GM18907 (cell line): ENCODE results near the gene AP4M1.

Experiments
- ATAC-seq: cut with Tn5 transposase; IDR thresholded peaks from one replicate; pipeline ENCODE4 v1.9.1; 2021; ENCODE audit warnings: mild to moderate bottlenecking, moderate library complexity; ENCODE audit not compliant: unreplicated experiment

AP4M1 gene

GRCh38 chr7:100107125-100107737 is 5.8 kb downstream of the AP4M1 start:
- no peak for ATAC-seq

DNA sequence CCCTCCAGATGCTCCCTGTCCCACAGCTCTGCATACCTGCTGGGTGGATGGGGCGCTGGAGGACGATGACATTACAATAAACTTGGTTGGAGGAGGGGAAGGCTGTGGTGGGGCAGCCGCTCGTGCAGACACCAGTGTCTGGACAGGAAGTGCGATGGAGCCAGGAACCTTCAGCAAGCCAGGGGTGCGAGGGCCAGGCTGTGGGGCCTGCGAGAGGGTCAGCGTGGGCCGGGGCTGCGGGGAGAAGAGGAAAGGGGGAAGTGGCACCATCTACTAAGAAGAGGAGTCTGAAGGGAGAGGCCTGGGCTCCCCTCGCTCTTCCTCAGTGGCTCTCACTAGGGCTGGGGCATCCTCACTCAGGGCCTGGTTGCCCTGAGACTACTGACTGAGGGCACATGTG is 6.4 kb downstream of the AP4M1 start:
- ATAC-seq = no peak

DNA sequence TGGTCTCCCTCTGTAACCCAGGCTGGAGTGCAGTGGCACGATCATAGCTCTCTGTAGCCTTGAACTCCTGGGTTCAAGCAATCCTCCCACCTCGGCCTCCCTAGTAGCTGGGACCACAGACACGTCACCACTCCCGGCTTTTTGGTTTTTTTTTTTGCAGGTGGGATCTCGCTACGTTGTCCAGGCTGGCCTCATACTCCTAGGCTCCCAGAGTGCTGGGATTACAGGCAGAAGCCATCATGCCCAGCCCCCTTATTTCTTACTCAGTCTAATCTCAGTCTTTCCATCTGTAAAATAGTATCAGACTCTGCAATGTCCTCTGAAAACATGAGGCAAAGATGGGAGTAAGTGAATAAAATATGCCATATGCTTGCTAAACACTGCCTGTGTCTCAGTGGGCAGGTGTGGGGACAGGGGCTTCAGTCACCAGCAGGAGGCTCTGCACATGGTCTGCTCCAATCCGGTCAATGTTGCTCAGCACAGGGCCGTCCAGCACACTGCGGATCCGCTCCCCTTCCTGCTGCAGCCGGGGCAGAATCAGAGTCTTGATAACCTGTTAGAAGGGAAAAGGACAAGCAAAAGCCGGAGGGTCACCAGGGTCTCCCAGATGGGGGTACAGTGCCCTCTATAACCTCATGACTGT is 8.2 kb downstream of the AP4M1 start:
- no peak for ATAC-seq

- no peak for ATAC-seq
Measured at GRCh38 chr7:100111156-100111555, 9.7 kb downstream of the AP4M1 start.

DNA sequence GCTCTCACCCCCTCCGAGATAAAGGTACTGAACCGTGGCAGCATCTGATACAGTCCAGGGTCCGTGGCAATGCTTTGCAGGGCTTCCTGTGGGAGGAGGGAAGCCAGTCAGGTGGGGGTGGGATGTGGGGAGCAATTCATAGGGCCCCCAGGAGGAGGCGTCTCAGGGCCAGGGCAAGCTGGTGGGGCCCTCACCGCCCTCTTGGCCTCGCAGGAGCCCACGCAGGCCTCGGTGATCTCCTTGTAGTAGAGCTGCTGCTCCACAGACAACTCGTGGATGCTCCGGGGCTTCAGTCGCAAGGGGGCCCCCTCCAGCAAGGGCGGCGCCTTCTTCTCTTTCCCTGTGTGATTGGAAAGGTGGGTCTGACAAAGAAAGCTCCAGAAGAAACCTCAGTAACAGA is 10.5 kb downstream of the AP4M1 start:
- no peak for ATAC-seq

GRCh38 chr7:100115026-100115425 is 13.6 kb downstream of the AP4M1 start:
- no peak for ATAC-seq

DNA sequence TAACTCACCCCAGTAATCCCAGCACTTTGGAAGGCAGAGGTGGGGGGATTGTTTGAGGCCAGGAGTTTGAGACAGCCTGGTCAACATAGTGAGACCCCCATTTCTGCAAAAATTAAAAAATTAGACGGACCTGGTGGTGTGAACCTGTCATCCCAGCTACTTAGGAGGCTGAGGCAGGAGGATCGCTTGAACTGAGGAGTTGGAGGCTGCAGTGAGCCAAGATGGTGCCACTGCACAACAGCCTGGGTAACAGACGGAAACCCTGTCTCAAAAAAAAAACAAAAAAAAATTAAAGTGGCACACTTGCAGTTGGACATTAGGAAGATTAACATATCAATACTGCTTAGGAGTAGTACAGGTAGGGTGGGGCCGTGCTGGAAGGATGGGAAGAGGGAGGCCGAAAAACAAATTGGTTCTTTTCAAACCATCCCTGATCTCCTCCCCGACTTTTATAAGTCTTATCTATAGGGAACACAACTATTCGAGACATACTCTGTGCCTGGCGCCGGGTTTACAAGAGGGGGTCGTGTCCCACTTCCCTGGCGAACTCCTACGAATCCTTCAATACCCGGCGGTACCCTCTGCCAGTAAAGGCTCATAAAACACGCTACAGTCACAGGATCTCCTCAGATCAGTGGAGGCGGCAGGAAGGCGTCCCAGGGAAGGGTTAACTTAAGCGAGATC is 17.1 kb downstream of the AP4M1 start:
- ATAC-seq = no peak

DNA sequence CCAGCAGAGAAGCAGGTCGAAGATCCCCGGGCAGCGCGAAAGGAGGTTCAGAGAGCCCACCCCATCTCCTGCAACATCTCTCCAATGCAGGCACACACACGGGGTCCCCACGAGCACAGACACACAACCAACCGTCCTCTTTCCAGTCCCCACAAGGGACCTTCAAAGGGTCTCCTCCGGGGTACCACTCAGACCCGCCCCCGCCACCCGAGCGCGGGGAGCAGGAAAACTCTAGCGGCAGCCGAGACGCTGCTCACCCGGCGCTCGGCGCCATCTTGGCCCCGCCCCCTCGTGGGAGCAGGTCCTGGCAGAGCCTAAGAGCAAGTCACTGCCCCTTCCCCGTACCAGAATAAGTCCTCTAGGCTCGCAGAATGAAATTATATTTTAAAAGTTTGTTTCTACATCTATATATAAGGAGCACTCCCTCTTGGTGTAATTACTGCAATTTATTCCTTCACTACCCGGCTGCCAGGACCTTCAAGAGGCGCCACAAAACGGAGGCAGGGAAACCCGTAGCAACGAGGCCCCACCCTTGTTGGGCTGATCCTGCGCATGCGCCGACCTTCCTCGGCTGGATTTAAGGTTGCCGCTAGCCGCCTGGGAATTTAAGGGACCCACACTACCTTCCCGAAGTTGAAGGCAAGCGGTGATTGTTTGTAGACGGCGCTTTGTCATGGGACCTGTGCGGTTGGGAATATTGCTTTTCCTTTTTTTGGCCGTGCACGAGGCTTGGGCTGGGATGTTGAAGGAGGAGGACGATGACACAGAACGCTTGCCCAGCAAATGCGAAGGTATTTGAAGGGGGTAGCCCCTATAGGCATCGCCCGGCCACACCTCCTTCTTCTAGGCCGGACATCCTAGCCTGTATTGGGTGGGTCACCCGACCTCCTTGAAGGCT is 17.9 kb downstream of the AP4M1 start, which contains the start of the genes CNPY4 and TAF6:
CNPY4 (plus strand) TSS at position 563 of the 898 bp plus-strand sequence; CDS start at position 674, 111 bp downstream.
TAF6 (minus strand) TSS at position 287 of the 898 bp plus-strand sequence. CDS start 5,149 bp downstream, outside the sequence.
- ATAC-seq = peak; percentile 72

GRCh38 chr7:100119970-100120732 is 18.7 kb downstream of the AP4M1 start:
- peak; percentile 33 for ATAC-seq

GRCh38 chr7:100120733-100121036 is 19.2 kb downstream of the AP4M1 start:
- ATAC-seq = no peak

- ATAC-seq = no peak
Measured at GRCh38 chr7:100122067-100122466, 20.6 kb downstream of the AP4M1 start.

GRCh38 chr7:100122568-100122967 is 21.1 kb downstream of the AP4M1 start:
- ATAC-seq = no peak

- ATAC-seq = no peak
Measured at GRCh38 chr7:100124301-100125230, 23.1 kb downstream of the AP4M1 start.

GRCh38 chr7:100126239-100126930 is 24.9 kb downstream of the AP4M1 start:
- ATAC-seq = peak; percentile 28

DNA sequence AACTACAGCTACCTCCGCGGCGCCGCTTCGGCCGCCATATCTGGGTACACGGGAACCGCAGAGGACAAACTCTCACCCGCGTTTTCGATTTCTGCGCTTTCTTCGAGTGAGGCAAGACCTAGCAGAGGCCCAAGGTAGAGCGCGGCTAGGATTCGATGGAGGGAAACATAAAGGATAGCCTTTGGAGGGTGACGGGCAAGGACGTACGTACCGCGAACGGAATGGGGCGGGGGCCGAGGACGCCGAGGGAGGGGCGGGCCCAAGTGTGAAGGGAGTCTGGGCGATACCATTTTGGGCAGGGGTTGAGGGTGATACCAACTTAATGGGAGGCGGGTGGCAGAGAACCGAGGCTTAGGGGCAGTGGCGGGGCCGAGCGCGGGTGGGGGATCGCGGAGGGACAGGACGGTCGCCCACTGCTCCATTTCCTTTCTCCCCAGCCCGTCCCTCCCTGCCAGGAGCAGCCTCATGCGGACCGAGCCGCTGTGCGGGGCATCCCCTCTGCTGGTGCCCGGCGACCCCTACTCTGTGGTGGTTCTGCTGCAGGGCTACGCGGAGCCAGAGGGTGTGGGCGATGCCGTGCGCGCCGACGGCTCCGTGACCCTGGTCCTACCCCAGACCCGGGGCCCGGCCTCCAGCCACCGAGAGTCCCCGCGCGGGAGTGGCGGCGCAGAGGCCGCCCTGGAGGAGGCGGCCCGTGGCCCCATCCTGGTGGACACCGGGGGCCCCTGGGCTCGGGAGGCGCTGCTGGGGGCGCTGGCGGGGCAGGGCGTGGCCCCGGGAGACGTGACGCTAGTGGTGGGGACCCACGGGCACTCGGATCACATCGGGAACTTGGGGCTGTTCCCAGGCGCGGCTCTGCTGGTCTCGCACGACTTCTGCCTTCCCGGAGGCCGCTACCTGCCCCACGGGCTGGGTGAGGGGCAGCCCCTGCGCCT is 25.8 kb downstream of the AP4M1 start, which contains the start of gene MBLAC1:
MBLAC1 (plus strand) TSS at position 37 of the 935 bp plus-strand sequence; CDS start at position 466, 429 bp downstream.
- peak; percentile 69 for ATAC-seq

DNA sequence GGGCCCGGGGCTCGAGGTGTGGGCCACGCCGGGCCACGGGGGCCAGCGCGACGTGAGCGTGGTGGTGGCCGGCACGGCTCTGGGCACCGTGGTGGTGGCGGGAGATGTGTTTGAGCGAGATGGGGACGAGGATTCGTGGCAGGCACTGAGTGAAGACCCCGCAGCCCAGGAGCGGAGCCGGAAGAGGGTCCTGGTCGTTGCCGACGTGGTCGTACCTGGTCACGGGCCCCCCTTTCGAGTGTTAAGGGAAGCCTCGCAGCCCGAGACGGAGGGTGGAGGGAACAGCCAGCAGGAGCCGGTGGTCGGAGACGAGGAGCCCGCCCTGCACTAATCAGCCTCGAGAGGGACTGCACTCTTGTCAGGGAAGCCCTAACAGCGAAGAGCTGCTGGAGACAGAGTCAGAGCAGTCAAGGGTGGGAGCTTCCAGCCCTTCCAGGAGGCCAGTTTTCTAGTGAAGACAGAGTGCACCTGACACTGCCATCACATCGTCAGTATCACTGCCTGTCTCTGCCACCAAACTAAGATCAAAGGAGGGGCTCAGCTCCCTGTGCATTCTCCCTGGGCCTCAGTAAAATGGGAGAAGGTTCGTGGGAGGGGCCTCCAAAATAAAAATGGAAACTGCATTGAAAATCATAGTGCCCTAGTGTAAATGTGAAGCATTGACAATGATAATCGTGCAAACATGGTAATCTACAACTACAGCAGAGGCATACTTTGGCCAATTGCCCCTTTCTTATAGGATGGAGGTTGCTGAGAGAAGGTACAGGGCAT is 26.6 kb downstream of the AP4M1 start:
- ATAC-seq = no peak

DNA sequence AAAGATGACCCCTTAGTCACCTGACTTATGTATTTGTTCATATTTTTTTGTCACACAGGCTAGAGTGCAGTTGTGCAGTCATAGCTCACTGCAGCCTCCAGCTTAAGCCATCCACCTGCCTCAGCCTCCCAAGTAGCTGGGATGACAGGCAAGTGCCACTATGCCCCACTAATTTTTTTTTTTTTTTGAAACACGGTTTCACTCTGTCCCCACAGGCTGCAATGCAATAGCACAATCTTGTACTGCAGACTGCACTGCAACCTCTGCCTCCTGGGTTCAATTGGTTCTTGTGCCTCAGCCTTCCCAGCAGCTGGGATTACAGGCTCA is 27.2 kb downstream of the AP4M1 start:
- ATAC-seq = no peak
